GM23338 (cell line): Measurements from ENCODE around the gene MSGN1. TPM values are rescaled to one million over a fixed set of nuclear protein-coding genes. Genes with fewer than 3 reads are reported as not detected.

Source experiments
- ATAC-seq: fragments of 200-7000 bp; cut with Tn5 transposase; 3 replicates; pipeline ENCODE4 v1.9.1; 2020
- DNase-seq: peaks from one replicate; pipeline ENCODE4 v3.0.0-alpha.2; 2015; ENCODE audit warnings: low spot score
- H2AFZ ChIP-seq: fragments of 200-600 bp; sonication (generic); 2 replicates; pipeline ENCODE4 v1.8.0; 2016; ENCODE audit warnings: antibody characterized with exemption, mild to moderate bottlenecking, moderate library complexity
- H3F3A ChIP-seq: fragments of 200-600 bp; sonication (generic); replicated peaks from 2 replicates; pipeline ENCODE4 v1.8.0; 2017; ENCODE audit warnings: antibody characterized with exemption, mixed run types, low read depth
- H3K27ac ChIP-seq: fragments of 200-600 bp; sonication (generic); 2 replicates; pipeline ENCODE4 v1.6.1; 2016; ENCODE audit warnings: low read depth
- H3K27me3 ChIP-seq: fragments of 200-600 bp; sonication (generic); 2 replicates; pipeline ENCODE4 v1.8.0; 2016; ENCODE audit warnings: mild to moderate bottlenecking, mixed run types, moderate library complexity; ENCODE audit not compliant: insufficient read depth
- H3K36me3 ChIP-seq: fragments of 200-600 bp; sonication (generic); 2 replicates; pipeline ENCODE4 v1.8.0; 2016; ENCODE audit warnings: mild to moderate bottlenecking; ENCODE audit not compliant: insufficient read depth
- H3K4me1 ChIP-seq: fragments of 200-600 bp; sonication (generic); 2 replicates; pipeline ENCODE4 v1.8.0; 2016; ENCODE audit warnings: mild to moderate bottlenecking, moderate library complexity; ENCODE audit not compliant: insufficient read depth
- H3K4me2 ChIP-seq: fragments of 200-600 bp; sonication (generic); 2 replicates; pipeline ENCODE4 v1.7.1; 2017; ENCODE audit warnings: mixed run types
- H3K4me3 ChIP-seq: fragments of 200-600 bp; sonication (generic); 2 replicates; pipeline ENCODE4 v1.6.1; 2016; ENCODE audit warnings: mixed run types
- H3K79me2 ChIP-seq: fragments of 200-600 bp; sonication (generic); replicated peaks from 2 replicates; pipeline ENCODE4 v1.8.0; 2017; ENCODE audit warnings: mild to moderate bottlenecking; ENCODE audit not compliant: insufficient read depth
- H3K9me2 ChIP-seq: fragments of 200-600 bp; sonication (generic); 2 replicates; pipeline ENCODE4 v1.8.0; 2017; ENCODE audit not compliant: insufficient read depth
- H4K20me1 ChIP-seq: fragments of 200-600 bp; sonication (generic); replicated peaks from 2 replicates; pipeline ENCODE4 v1.8.0; 2017; ENCODE audit warnings: mild to moderate bottlenecking; ENCODE audit not compliant: insufficient read depth
- H3K27ac Mint-ChIP-seq: 2 replicates; pipeline ENCODE4 v1.8.0; 2020; ENCODE audit warnings: inconsistent platforms, mild to moderate bottlenecking, moderate library complexity, mixed read lengths
- H3K27me3 Mint-ChIP-seq: 3 replicates; pipeline ENCODE4 v1.8.0; 2022; ENCODE audit warnings: low read depth, mild to moderate bottlenecking, moderate library complexity, mixed read lengths, inconsistent platforms; ENCODE audit not compliant: insufficient read depth, poor library complexity
- H3K36me3 Mint-ChIP-seq: 3 replicates; pipeline ENCODE4 v1.8.0; 2021; ENCODE audit warnings: low read depth, mild to moderate bottlenecking, inconsistent platforms, moderate library complexity, mixed read lengths
- H3K4me1 Mint-ChIP-seq: 3 replicates; pipeline ENCODE4 v1.8.0; 2020; ENCODE audit warnings: mild to moderate bottlenecking, inconsistent platforms, mixed read lengths
- H3K4me3 Mint-ChIP-seq: 3 replicates; pipeline ENCODE4 v1.8.0; 2021; ENCODE audit warnings: moderate library complexity, mild to moderate bottlenecking, inconsistent platforms, mixed read lengths
- H3K9me3 Mint-ChIP-seq: 3 replicates; pipeline ENCODE4 v1.8.0; 2020; ENCODE audit warnings: moderate library complexity, mild to moderate bottlenecking, inconsistent platforms, mixed read lengths
- CREB1 ChIP-seq: fragments of 250-450 bp; sonication (Bioruptor Pico); IDR thresholded peaks from 2 replicates; pipeline ENCODE4 v1.5.0; 2020; ENCODE audit warnings: low read depth, mild to moderate bottlenecking, moderate library complexity
- CTCF ChIP-seq, 2 experiments: fragments of 200-600 bp in 1 of 2; sonication (generic) in 1 of 2; conservative IDR thresholded peaks; 2 replicates each; pipeline versions ENCODE4 v1.5.1 to v1.6.1; 2016 to 2017; ENCODE audit warnings: antibody characterized with exemption in 2 of 2, low read depth in 2 of 2, mild to moderate bottlenecking in 2 of 2, moderate library complexity in 1 of 2
- ETS1 ChIP-seq: IDR thresholded peaks from 2 replicates; pipeline ENCODE4 v1.6.1; 2016; ENCODE audit warnings: antibody characterized with exemption
- EZH2 ChIP-seq: fragments of 200-600 bp; sonication (generic); IDR thresholded peaks from one replicate; pipeline ENCODE4 v1.8.0; 2017; ENCODE audit warnings: antibody characterized with exemption, mild to moderate bottlenecking, low read depth; ENCODE audit not compliant: unreplicated experiment
- EZH2phosphoT487 ChIP-seq: fragments of 200-600 bp; sonication (generic); IDR thresholded peaks from one replicate; pipeline ENCODE4 v1.8.1; 2018; ENCODE audit warnings: antibody characterized with exemption; ENCODE audit not compliant: unreplicated experiment
- JUNB ChIP-seq: IDR thresholded peaks from one replicate; pipeline ENCODE4 v1.6.1; 2016; ENCODE audit warnings: antibody characterized with exemption; ENCODE audit not compliant: unreplicated experiment
- NANOG ChIP-seq: IDR thresholded peaks from 2 replicates; pipeline ENCODE4 v1.6.1; 2016; ENCODE audit warnings: antibody characterized with exemption, borderline replicate concordance
- POLR2AphosphoS5 ChIP-seq: IDR thresholded peaks from 2 replicates; pipeline ENCODE4 v1.6.1; 2016; ENCODE audit warnings: antibody characterized with exemption, low read depth
- REST ChIP-seq: IDR thresholded peaks from one replicate; pipeline ENCODE4 v1.6.1; 2018; ENCODE audit warnings: antibody characterized with exemption; ENCODE audit not compliant: unreplicated experiment
- STAT1 ChIP-seq: IDR thresholded peaks from one replicate; pipeline ENCODE4 v1.6.1; 2016; ENCODE audit warnings: antibody characterized with exemption; ENCODE audit not compliant: unreplicated experiment
- ZNF114 ChIP-seq: fragments of 250-450 bp; sonication (Bioruptor Pico); IDR thresholded peaks from 2 replicates; pipeline ENCODE4 v1.5.0; 2020; ENCODE audit warnings: mild to moderate bottlenecking, moderate library complexity
- ZNF331 ChIP-seq: fragments of 250-450 bp; sonication (Bioruptor Pico); IDR thresholded peaks from 2 replicates; pipeline ENCODE4 v1.5.0; 2020; ENCODE audit warnings: low read depth, mild to moderate bottlenecking, moderate library complexity
- ZNF462 ChIP-seq: fragments of 250-450 bp; sonication (Bioruptor Pico); IDR thresholded peaks from 2 replicates; pipeline ENCODE4 v1.5.0; 2020; ENCODE audit warnings: mild to moderate bottlenecking, moderate library complexity
- polyA plus RNA-seq: library from polyadenylated mRNA; unstranded; fragments of >200 nt; fragmentation: Nextera tagmentation; extraction: Ambion mirVana; gene quantifications from 2 replicates; pipeline ENCODE4 v1.2.1, GENCODE V29; 2016
- total RNA-seq: library from RNA; depleted of rRNA; stranded (reverse); fragments of >200 nt; shearing (Covaris generic); gene quantifications from 2 replicates; pipeline ENCODE4 v1.2.3, GENCODE V29; 2014

Gene MSGN1
- total and polyA plus RNA-seq, 2 experiments from 2014 or later: not detected

GRCh38 chr2:17813010-17813741, 3.1 kb upstream of the MSGN1 start:
- H3K4me1 ChIP-seq: peaks cover 6% of the 10 kb centered on the region; the same call in 1 of the 2 replicates
- no peak overlapping the region for H3K4me3 ChIP-seq
- 0 out of 2 replicates have a peak, but pooled peaks cover 4% of the 10 kb centered on the region for H3K9me2 ChIP-seq
- Mint-ChIP-seq H3K27me3 (peaks cover 4% of the 10 kb centered on the region), H3K4me1 (peaks cover 14% of the 10 kb centered on the region; the same call in 2 of the 3 replicates), H3K9me3 (no peaks in the 10 kb centered on the region), H3K4me3 (no peak overlapping the region), H3K36me3 (no peaks in the 10 kb centered on the region), H3K27ac (no peak overlapping the region)
- ATAC-seq (no peak), DNase-seq (no peak)
- peak overlapping the region; percentile 43; the same call in 1 of the 2 replicates for H2AFZ ChIP-seq
- no peak overlapping the region for H3K4me2 ChIP-seq
- H3K27me3 ChIP-seq: no peaks in the 10 kb centered on the region
- TF ChIP-seq STAT1 (no peak), REST (no peak), EZH2phosphoT487 (no peak), ZNF462 (no peak), EZH2 (no peak), ZNF331 (CRISPR knock-in tag) (no peak), JUNB (no peak), ZNF114 (CRISPR knock-in tag) (no peak), ETS1 (no peak), CTCF (conservative IDR thresholded peaks at IDR 0.05; ENCODE audit: low read depth in 2 of 2) (no peak), NANOG (no peak), CREB1 (no peak), POLR2AphosphoS5 (no peak)
- H3F3A ChIP-seq: no peaks in the 10 kb centered on the region
- no peaks in the 10 kb centered on the region for H3K79me2 ChIP-seq
- no peaks in the 10 kb centered on the region for H4K20me1 ChIP-seq
- H3K27ac ChIP-seq: no peak overlapping the region
- no peaks in the 10 kb centered on the region for H3K36me3 ChIP-seq
